GM08714 (cell line): ENCODE results near the gene LCN12.
"Not testable (repeated sequence)": the region's sequence is repeated elsewhere in the genome, so short reads cannot be mapped to it uniquely, and the experiment has no call there.

Experiments
- H3K4me3 ChIP-seq: fragments of 200-500 bp; sonication (Bioruptor generic); 2 replicates; pipeline ENCODE4 v1.5.1; 2014; ENCODE audit warnings: mild to moderate bottlenecking, low read length, inconsistent platforms
- ZNF274 ChIP-seq: IDR thresholded peaks from 2 replicates; pipeline ENCODE4 v1.6.1; 2012; ENCODE audit warnings: mild to moderate bottlenecking, low read depth, low read length

Gene LCN12

GRCh38 chr9:136997371-136997770 lies 45.3 kb downstream of the LCN12 start:
- no peak for TF ChIP-seq ZNF274
- H3K4me3 ChIP-seq = no peak overlapping the region

- TF ChIP-seq ZNF274 = no peak
- H3K4me3 ChIP-seq = no peak overlapping the region
Measured at GRCh38 chr9:136997830-136998234, 45.8 kb downstream of the LCN12 start.

GRCh38 chr9:137000177-137000930 lies 48.3 kb downstream of the LCN12 start:
- TF ChIP-seq ZNF274 = no peak

GRCh38 chr9:137001857-137002645 lies 50.0 kb downstream of the LCN12 start:
- no peak for TF ChIP-seq ZNF274
- no peak overlapping the region for H3K4me3 ChIP-seq

More at GRCh38 chr9:137000177-137000930, 48.3 kb downstream of the LCN12 start:
- H3K4me3 ChIP-seq = no peak overlapping the region; the same call in 1 of the 2 replicates

- TF ChIP-seq ZNF274 = no peak
- no peak overlapping the region for H3K4me3 ChIP-seq
Measured at GRCh38 chr9:137002646-137003041, 50.6 kb downstream of the LCN12 start.

GRCh38 chr9:137004285-137004684 lies 52.2 kb downstream of the LCN12 start:
- H3K4me3 ChIP-seq = not testable (repeated sequence)
